Measurements from ENCODE around the gene HTR3B.

DNA sequence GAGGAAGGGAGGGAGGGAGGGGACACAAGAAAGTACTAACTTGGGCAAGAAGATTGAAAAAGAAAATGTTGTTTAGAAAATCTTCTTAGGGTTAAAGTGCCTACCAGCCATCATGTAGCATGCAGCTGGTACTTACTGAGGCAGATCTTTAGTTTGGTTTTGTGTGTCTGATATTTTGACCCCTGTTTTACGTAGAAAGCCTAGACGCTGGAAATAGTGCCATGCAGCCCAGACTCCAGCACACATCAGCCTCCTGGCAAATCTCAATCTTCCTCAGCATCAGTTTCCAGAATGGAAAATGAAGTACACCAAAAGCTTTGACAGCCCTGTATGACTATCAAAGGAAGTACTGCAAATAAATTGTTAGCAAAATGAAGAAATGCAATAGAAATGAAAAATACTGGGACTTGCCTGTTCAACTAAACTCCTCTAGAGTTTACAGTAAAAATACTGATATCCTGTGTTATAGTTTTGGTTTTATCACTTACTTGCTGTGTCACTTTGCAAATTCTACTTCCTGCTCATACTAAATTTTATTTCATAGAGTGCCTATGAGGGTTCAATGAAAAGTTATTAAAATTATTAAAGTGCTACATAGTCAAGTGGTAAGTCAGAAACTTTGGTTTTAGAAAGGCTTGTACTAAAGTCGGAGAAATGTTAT is 36.6 kb upstream of the HTR3B start:
- no peak for TF ChIP-seq POLR2A (IDR thresholded peaks at IDR 0.05; ENCODE audit: low read depth, low read length)
- no peak for TF ChIP-seq USF2 (IDR thresholded peaks at IDR 0.05; ENCODE audit: low read depth, low read length)
- no peak for TF ChIP-seq MXI1 (IDR thresholded peaks at IDR 0.05; ENCODE audit: borderline replicate concordance, low read depth, low read length)
